M059J (cell line): Measurements from ENCODE around the gene MESP2. TPM values are rescaled to one million over a fixed set of nuclear protein-coding genes. Genes with fewer than 3 reads are reported as not detected.

Experiments
- DNase-seq: peaks from one replicate; pipeline ENCODE4 v3.0.0-alpha.2; 2012; ENCODE audit warnings: low read depth
- total RNA-seq: library from RNA; depleted of rRNA; stranded (reverse); fragments of >200 nt; shearing (Covaris generic); gene quantifications from 2 replicates; pipeline ENCODE4 v1.2.3, GENCODE V29; 2014; rRNA removed

The MESP2 gene
- 0.15 and 0.62 TPM in 2 replicates for total RNA-seq

GRCh38 chr15:89776274-89777072 is at the start of gene MESP2:
Gene MESP2, plus strand, starts transcription at chr15:89776332. Its CDS starts 26 bp downstream, at chr15:89776358.
- peak; percentile 46 for DNase-seq

GRCh38 chr15:89728254-89728653 is 47.9 kb upstream of the MESP2 start:
- peak; percentile 23 for DNase-seq

GRCh38 chr15:89731275-89731674 is 44.9 kb upstream of the MESP2 start:
- DNase-seq, result no peak

- DNase-seq, result no peak
Measured at GRCh38 chr15:89732451-89733172, 43.5 kb upstream of the MESP2 start.

DNA sequence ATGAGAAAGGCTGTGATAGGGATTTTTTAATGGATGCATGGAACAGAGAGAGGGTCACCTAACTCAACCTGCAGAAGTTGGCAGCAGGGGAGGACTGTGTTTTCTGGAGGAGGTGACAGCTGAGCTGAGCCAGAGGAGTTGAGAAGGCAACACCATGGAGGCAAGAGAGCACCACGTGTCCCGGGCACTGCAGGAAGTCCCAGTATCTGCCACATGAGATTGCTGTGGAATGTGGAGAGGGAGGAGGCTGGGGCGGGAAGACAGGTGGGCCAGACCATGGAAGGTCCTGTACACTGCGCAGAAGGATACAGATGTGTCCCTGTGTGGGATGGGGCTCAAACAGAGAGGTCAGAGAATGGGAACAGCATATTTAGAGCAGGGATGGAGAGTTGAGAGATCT is 40.4 kb upstream of the MESP2 start:
- no peak for DNase-seq

DNA sequence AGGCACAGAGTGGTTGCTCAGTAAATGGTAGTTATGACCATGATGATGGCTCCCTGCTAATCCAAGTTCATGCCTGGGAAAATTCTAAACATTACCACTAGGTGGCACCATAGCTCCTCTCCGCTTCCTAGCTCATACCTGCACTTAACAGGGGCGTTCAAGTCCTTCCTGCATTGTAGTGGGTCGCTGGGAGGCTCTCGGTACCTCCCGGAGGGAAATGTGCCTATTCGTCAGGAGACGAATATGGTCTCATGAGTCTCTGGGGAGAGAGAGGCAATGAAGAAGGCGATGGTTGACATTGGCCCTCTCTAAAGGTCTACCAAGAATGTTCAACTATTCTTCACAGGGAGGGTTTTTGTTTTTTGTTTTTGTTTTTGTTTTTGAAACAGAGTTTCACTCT is 36.0 kb upstream of the MESP2 start:
- peak; percentile 65 for DNase-seq

DNA sequence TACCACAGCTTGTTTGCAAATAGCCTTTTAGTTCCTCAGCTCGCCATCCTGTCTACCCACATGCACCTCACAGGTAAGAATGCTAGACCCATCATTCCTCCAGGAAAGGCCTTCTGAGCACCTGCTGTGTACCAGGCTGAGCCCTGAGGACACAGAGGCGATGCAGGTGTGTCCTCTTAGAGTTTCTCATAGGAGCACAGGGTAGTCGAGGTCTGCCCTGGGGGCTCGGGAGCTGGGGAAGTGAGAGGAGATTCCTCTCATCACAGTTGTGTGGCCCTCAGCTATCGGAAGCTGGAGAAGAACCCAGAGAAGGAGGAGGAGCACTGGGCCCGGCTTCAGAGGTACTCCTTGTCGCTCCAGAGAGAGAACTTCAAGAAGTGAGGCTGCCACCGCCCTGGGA is 33.1 kb upstream of the MESP2 start:
- DNase-seq, result no peak

DNA sequence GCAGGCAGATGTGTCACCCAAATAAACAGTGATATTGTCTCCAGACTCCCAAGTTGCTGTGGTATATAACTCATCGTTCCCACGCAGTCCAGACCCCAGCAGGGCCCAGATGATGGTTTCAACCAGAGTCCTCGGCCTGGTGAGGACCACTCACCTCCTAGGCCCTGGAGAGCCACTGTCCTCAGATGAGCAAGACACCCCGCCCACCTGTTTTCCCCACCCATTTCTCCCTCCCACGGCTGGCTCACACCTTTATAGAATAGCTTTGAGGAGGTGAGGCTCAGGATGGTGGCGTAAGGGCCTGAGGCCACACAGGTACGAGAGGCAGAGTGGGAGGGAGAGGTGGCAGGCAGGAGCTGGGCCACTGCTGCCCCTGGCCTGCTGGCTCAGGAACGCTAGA is 32.5 kb upstream of the MESP2 start:
- DNase-seq, result no peak

GRCh38 chr15:89745131-89745530 is 31.0 kb upstream of the MESP2 start:
- no peak for DNase-seq

DNA sequence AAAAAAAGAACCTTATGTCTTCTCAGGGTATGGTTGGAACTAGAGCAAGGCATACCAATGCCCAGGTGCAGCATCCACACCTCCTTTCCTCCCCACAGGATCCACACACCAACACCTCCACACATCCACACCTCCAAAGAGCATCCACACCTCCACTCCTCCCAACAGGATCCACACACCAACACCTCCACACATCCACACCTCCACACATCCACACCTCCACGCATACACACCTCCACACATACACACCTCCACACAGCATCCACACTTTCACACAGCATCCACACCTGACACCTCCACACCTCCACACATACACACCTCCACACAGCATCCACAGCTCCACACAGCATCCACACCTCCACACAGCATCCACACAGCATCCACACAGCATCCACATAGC is 30.4 kb upstream of the MESP2 start:
- no peak for DNase-seq

GRCh38 chr15:89746386-89746780 is 29.7 kb upstream of the MESP2 start:
- no peak for DNase-seq

DNA sequence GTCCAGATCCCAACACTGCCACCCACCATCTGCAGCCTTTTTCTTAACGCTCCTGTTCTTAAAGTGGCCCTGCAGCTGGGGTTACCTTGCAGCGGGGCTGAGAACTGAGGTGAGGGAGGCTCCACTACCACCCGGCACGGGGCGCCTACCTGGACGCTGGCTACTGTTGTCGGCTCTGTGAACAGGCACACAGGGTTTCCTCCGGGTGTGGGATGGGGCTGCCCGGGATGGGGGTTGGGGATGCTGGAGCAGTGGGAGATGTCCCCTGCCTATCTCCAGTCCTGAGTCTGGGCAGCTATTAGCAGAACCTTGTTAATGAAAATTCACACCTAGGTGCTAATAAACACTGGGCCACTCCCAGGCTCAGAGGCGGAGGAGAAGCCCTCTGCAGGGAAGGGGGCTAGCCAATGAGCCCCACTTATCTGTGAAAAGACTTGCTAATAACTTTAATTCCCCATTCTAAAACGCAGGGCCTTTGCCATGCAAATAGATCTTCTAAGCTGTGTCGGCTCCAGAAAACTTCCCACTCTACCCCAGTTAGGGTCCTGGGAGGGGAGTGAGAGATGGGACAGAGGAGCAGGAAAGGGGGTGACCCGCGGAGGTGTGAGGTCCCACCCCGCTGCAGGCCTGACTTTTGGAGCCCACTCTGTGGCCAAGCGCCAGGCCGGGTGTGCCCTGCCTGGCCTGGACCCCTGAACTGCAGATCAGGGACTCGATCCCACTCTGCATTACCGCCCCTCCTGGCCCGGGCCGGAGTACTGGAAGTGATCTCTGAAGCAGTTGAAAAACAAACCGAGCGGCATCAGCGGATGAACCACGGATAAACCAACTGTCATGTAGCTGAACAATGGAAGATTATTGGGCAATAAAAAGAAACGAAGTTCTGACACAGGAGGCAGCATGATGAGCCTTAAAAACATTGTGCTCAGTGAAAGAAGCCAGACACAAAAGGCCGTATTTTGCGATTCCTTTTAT is 28.1 kb upstream of the MESP2 start:
- DNase-seq, result no peak

- no peak for DNase-seq
Measured at GRCh38 chr15:89749054-89749453, 27.1 kb upstream of the MESP2 start.

DNA sequence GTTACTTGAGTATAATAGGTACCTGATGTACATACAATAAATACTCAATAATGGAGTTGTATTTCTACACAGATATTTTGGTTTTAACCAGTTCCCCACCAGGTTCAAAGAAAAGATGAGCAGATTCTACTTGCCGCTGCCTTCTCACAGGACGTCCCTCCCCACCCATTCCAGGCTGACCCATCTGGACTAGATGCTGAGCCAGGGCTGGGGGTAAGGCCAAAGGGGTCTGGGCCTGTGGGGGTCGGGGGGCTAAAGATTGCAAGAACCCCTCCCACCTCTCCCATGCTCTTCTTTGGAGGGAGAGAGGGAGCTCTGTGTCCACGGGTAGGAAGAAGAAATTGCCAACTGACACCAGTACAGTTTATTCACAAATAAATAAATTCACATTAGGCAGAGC is 26.6 kb upstream of the MESP2 start:
- DNase-seq, result no peak

GRCh38 chr15:89749951-89750559 is 26.1 kb upstream of the MESP2 start:
- DNase-seq, result no peak

- DNase-seq, result peak; percentile 88
Measured at GRCh38 chr15:89750560-89751542, 25.3 kb upstream of the MESP2 start, which contains the start of gene MESP1. Gene MESP1, minus strand, starts transcription at chr15:89751249. Its CDS starts 18 bp downstream, at chr15:89751231.

GRCh38 chr15:89751748-89752147 is 24.4 kb upstream of the MESP2 start:
- DNase-seq, result no peak

DNA sequence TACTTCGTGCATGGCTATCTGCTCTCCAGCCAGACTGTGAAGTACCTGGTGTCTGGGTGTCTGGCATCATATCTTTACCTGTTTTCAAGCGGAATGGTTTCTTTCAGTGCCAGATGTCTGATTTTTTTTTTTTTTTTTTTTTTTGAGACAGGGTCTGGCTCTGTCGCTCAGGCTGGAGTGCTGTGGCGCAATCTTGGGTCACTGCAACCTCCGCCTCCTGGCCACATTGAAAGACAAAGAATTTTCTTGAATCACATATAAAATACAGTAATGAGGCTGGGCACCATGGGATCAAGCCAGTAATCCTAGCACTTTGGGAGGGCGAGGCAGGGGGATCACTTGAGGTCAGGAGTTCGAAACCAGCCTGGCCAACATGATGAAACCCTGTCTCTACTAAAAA is 22.3 kb upstream of the MESP2 start:
- DNase-seq, result no peak

GRCh38 chr15:89754361-89755154 is 21.6 kb upstream of the MESP2 start:
- peak; percentile 44 for DNase-seq
